ENCODE measurements around the gene AKAP14.
"Not testable (repeated sequence)": the region's sequence is repeated elsewhere in the genome, so short reads cannot be mapped to it uniquely, and the experiment has no call there.

AKAP14 gene

DNA sequence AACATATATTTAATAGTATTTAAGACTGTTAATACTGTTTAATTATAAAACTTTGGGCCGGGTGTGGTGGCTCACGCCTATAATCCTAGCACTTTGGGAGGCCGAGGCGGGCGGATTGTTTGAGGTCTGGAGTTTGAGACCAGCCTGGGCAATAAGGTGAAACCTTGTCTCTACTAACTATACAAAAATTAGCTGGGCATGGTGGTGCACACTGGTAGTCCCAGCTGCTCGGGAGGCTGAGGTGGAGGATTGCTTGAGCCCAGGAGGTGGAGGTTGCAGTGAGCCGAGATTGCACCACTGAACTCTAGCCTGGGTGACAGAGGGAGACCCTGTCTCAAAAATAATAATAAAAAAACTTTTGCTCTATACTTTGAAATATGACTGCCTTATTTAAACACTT, 26.7 kb downstream of the AKAP14 start:
- DNase-seq (ENCODE audit: low read depth, low spot score), result not testable (repeated sequence)

DNA sequence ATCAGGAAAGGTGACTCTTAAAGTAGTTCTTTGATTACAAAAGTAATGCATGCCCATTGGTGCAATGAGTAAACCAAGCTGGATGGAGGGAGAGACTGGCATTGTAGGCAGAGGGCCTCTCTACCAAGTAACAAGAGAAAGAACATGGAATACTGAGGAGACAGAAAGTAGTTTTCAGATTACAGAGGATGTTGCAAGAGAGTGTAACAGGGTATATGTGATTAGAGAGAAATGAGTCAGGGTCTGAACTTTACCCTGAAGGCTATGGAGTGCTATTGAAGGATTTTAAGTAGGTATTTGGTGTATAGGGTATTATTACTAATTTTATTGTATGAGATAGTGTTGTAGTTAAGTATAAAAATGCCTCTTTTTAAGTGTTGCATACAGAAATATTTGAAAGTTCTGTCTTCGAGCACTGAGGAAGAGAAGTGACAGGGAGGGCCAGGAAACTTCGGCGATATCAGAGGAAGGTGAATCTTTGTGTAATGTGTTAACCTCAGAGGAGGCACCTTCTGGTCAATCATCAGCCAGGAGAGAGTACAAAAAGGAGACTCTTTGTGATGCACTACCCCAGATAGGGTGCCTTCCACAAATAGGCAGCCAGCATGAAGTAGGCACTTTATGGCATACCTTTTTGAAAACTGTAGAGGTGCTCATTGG, 39.7 kb downstream of the AKAP14 start:
- DNase-seq (ENCODE audit: low read depth, low spot score), result no peak

DNA sequence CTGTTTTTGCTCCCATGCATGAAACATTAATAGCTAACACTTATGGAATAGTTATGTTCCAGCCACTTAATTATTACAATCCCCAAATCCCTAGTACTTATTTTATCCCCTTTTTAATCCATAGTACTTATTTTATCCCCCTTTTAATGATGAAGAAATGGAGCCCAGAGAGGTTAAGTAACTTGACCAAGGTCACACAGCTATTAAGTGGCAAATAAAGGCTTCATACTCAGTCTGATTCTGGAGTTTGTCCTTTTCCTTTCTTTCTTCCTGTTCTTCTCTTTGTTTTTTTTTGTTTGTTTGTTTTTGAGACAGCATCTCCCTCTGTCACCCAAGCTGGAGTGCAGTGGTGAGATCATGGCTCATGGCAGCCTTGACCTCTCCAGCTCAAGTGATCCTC, 45.6 kb downstream of the AKAP14 start:
- DNase-seq (ENCODE audit: low read depth, low spot score), result no peak

DNA sequence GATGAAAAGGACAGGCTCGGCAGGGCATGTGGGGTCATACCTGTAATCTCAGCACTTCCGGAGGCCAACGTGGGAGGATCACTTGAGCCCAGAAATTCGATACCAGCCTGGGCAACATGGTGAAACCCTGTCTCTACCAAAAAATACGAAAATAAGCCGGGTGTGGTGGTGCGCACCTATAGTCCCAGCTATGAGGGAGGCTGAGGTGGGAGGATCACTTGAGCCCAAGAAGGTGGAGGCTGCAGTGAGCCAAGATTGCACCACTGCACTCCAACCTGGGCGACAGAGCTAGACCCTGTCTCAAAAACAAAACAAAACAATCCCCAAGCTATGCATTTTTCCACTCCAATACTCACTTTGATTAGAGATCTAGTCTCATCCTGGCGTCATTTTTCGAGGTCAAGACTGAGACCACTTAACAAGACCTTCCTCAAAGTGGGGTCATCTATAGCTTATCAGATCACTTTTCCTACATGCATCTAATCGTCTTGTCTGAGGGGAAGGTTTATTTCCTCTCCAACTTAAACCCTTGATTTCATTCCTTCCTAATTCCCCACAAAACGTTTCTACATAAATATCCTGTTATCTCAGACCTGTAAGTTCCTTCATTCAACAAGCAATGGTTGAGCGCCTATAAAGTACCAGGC, 46.6 kb downstream of the AKAP14 start:
- DNase-seq (ENCODE audit: low read depth, low spot score), result no peak

DNA sequence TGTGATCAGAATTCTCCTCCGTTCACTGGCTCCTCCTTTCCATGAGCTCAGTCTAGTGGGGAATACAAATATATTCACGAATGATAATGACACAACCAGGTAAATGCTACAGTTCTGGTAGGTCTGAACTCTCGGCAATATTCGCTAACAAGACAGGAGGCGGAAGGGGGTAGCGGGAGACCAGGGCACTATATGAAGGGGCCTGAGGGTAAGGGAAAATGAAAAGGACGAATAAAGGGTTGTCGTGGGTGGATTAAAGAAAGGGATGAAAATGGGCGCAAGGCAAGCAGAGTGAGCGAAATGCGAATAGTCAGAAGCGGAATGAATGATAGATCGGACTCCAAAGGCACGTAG, 47.1 kb downstream of the AKAP14 start:
- DNase-seq (ENCODE audit: low read depth, low spot score), result no peak

DNA sequence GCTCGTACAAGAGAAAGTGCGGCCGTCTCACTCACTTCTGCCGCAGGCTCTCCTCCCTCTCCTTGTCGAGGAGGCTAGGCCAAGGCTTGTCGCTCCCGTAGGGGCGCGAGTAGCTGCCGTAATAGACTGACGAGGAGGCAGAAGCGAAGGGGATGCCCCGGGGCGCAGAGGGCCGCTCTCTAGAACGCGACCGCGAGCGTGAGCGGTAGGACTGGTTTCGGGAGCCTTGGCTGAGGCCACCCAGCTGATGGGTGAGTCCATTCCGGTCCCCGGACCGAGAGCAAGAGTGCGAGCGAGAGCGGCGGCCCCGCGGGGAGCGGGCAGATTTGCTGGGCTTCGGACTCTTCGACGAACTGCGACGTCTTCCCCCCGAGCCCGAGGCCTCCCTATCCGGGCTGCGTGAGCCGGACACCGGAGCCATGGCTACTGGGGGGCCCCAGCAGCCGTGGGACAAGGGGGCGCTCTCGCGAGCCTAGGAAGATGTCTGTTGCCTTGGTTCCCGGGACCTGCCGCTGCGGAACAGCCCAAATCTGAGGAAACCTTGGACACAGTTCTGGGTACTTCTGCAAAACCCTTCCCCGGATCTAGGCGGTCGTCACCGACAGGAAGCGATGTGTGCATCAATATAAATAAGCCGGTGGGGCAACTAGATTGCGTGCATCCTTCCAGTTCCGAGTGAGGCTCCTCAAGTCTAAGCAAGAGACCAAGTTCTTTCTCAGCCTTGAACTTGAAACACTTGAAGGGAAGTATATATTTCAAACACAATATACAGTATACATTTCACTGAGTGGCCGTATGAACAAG, 47.7 kb downstream of the AKAP14 start, which contains the start of gene NKAP:
Gene NKAP, minus strand, starts transcription at position 567 of the 804 bp plus-strand sequence. Its CDS starts 146 bp downstream, at position 421.
- peak; percentile 64 for DNase-seq (ENCODE audit: low read depth, low spot score)

DNA sequence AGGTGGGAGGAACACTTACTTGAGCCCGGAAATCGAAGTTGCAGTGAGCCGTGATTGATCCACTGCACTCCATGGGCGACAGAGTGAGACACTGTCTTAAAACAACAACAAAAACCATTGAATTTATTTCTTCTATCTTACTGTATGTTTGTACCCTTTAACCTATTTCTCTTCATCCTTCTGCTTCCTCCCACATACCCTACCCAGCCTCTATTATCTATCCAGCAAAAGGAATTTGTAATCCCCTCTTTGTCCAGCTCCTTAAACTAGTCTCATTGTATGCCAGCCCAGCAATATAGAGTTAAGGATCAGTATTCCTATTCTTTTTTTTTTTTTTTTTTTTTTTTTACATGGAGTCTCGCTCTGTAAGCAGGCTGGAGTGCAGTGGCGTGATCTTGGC, 49.8 kb downstream of the AKAP14 start:
- no peak for DNase-seq (ENCODE audit: low read depth, low spot score)

DNA sequence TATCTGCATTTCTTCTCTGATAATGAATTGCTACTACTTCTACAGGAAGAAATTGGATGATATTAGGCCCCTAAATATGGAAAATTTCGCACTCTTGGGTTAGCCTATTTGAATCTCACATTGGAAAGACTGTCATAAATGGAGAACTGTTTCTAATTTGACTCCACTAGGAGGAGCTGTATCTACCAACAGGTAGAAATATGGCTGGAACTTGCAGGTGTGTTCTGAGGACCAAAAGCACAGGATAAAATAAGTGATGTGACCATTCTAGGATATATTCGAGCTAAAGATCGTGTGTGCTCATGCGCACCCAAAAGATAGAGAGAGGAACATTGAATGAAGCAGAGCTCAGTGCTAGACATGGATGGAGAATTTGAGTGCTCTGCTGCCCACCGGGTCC, 52.7 kb downstream of the AKAP14 start:
- DNase-seq (ENCODE audit: low read depth, low spot score), result no peak

DNA sequence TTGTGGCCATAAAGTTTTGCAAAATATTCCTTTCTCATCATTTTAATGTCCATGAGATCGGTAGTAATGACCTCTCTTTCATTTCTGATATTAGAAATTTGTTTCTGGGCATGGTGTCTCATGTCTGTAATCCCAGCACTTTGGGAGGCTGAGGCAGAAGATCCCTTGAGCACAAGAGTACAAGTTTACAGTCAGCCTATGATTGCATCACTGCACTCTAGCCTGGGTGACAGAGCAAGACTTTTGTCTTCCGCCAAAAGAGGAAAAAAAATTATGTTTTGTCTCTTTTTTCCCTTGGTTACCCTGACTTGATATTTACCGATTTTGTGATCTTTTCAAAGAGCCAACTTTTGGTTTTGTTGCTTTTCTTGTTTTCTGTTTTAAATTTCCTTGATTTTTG, 58.7 kb downstream of the AKAP14 start:
- no peak for DNase-seq (ENCODE audit: low read depth, low spot score)

DNA sequence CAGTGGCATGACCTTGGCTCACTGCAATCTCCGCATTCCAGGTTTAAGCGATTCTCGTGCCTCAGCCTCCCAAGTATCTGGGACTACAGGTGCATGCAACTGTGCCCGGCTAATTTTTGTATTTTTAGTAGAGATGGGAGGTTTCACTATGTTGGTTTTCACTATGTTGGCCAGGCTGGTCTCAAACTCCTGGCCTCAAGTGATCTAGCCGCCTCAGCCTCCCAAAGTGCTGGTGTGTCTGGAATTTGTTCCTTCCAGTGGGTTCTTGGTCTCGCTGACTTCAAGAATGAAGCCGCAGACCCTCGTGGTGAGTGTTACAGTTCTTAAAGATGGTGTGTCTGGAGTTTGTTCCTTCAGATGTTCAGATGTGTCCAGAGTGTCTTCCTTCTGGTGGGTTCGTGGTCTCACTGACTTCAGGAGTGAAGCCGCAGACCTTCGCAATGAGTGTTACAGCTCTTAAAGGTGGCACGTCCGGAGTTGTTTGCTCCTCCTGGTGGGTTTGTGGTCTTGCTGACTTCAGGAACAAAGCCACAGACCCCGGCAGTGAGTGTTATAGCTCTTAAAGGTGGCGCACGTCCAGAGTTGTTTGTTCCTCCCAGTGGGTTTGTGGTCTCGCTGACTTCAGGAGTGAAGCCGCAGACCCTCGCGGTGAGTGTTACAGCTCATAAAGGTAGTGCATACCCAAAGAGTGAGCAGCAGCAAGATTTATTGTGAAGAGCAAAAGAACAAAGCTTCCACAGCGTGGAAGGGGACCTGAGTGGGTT, 60.3 kb downstream of the AKAP14 start:
- not testable (repeated sequence) for DNase-seq (ENCODE audit: low read depth, low spot score)

DNA sequence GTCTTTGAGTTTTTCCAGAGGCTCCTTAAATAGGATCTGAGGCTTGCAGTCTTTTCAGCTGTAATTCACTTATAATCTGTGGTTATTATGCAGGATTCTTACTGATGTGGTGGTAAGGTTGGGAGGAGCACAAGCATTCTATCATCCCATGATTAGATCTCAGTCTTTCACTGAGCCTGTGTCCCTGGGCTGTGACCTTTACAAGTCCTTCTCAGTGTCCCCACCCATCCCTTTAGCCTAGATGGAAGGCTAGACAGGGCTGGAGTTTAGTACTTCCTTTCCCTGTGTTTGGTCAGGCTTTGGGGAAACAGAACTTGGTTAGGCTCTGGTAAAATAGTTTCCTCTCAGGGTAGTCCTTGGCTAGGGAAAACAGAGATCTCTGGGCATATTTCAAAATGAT, 64.9 kb downstream of the AKAP14 start:
- DNase-seq (ENCODE audit: low read depth, low spot score), result no peak

DNA sequence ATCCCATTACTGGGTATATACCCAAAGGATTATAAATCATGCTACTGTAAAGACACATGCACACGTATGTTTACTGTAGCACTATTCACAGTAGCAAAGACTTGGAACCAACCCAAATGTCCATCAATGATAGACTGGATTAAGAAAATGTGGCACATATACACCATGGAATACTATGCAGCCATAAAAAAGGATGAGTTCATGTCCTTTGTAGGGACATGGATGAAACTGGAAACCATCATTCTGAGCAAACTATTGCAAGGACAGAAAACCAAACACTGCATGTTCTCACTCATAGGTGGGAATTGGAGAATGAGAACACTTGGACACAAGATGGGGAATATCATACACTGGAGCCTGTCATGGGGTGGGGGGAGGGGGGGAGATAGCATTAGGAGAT, 71.1 kb downstream of the AKAP14 start:
- DNase-seq (ENCODE audit: low read depth, low spot score), result not testable (repeated sequence)

All from activated CD4-positive, CD25-positive, alpha-beta regulatory T cell treated with anti-CD3 and anti-CD28 coated beads, Interleukin-2, amount 50 U/mL, for 16 hours (primary cell).